B cell (primary cell): Measurements from ENCODE around the gene BLCAP. TPM values are rescaled to one million over a fixed set of nuclear protein-coding genes. Genes with fewer than 3 reads are reported as not detected.

Experiments used
- ATAC-seq: fragments of 200-7000 bp; cut with Tn5 transposase; one replicate; pipeline ENCODE4 v1.10.0; 2021; ENCODE audit warnings: low read depth, mild to moderate bottlenecking, moderate number of reproducible peaks, moderate library complexity
- CTCF ChIA-PET: fragments of 350-600 bp; sonication (Branson Sonifier 250); formaldehyde crosslinking; loops from one replicate; lab custom pipeline; 2021; ENCODE audit warnings: antibody characterized with exemption, inconsistent platforms; lab: Charles Lee
- POLR2A ChIA-PET: fragments of 350-600 bp; sonication (Branson Sonifier 250); formaldehyde crosslinking; loops from one replicate; lab custom pipeline; 2021; ENCODE audit warnings: antibody characterized with exemption; lab: Charles Lee
- DNase-seq: peaks from one replicate; pipeline ENCODE4 v3.0.0; 2013
- H2AFZ ChIP-seq: 2 replicates; pipeline ENCODE4 v1.6.1; 2012; ENCODE audit warnings: mild to moderate bottlenecking, low read depth, low read length; ENCODE audit not compliant: insufficient read depth, poor library complexity, severe bottlenecking
- H3K27ac ChIP-seq, 2 donors: 1 replicate in 1 of 2; 2 replicates in 1 of 2; pipeline ENCODE4 v1.5.1; 2012 to 2013; ENCODE audit warnings: low read length in 2 of 2, mild to moderate bottlenecking in 2 of 2, moderate library complexity in 1 of 2
- H3K27me3 ChIP-seq, 4 experiments: fragments of 200-600 bp in 1 of 4; sonication (generic) in 1 of 4; replicated peaks in 1 of 4; 1 replicate in 2 of 4; 2 replicates in 2 of 4; pipeline versions ENCODE4 v1.6.1 to v1.7.0; 2013 to 2016; ENCODE audit warnings: low read length in 3 of 4, mild to moderate bottlenecking in 2 of 4, mixed read lengths in 1 of 4, moderate library complexity in 1 of 4; ENCODE audit not compliant: insufficient read depth in 4 of 4, control insufficient read depth in 3 of 4; ENCODE audit errors: control extremely low read depth in 1 of 4
- H3K36me3 ChIP-seq, 2 experiments: replicated peaks in 1 of 2; 1 replicate in 1 of 2; 2 replicates in 1 of 2; pipeline versions ENCODE4 v1.6.1 to v1.7.1; 2013; ENCODE audit warnings: low read length in 1 of 2; ENCODE audit not compliant: insufficient read depth in 2 of 2, control insufficient read depth in 1 of 2; ENCODE audit errors: control extremely low read depth in 1 of 2, extremely low read depth in 1 of 2
- H3K4me1 ChIP-seq, 2 donors: fragments of 200-600 bp in 1 of 2; sonication (generic) in 1 of 2; 1 replicate in 1 of 2; 2 replicates in 1 of 2; pipeline versions ENCODE4 v1.5.1 to v1.6.1; 2013 to 2017; ENCODE audit warnings: low read length in 2 of 2; ENCODE audit not compliant: control insufficient read depth in 2 of 2, insufficient read depth in 2 of 2
- H3K4me2 ChIP-seq: replicated peaks from 2 replicates; pipeline ENCODE3; 2012; ENCODE audit warnings: mild to moderate bottlenecking, low read depth, low read length; ENCODE audit not compliant: poor library complexity, severe bottlenecking
- H3K4me3 ChIP-seq, 5 experiments: fragments of 200-600 bp in 1 of 5; sonication (generic) in 1 of 5; 1 replicate in 3 of 5; 2 replicates in 2 of 5; pipeline versions ENCODE4 v1.5.1 to v1.7.0; 2011 to 2016; ENCODE audit warnings: low read length in 4 of 5, mild to moderate bottlenecking in 4 of 5, low read depth in 2 of 5, control low read depth in 1 of 5, moderate library complexity in 1 of 5; ENCODE audit not compliant: insufficient read depth in 1 of 5; ENCODE audit errors: control extremely low read depth in 1 of 5, extremely low read depth in 1 of 5
- H3K79me2 ChIP-seq: fragments of 200-600 bp; sonication (generic); one replicate; pipeline ENCODE4 v1.6.0; 2016; ENCODE audit warnings: low read length; ENCODE audit not compliant: control insufficient read depth, insufficient read depth
- H3K9ac ChIP-seq: fragments of 200-600 bp; sonication (generic); 2 replicates; pipeline ENCODE4 v1.6.1; 2017; ENCODE audit warnings: mild to moderate bottlenecking, low read length, moderate library complexity
- H3K9me3 ChIP-seq, 3 donors: one replicate each; pipeline versions ENCODE4 v1.6.1 to v1.7.1; 2013; ENCODE audit warnings: low read length in 2 of 3; ENCODE audit not compliant: control insufficient read depth in 2 of 3, insufficient read depth in 1 of 3; ENCODE audit errors: control extremely low read depth in 1 of 3
- H4K20me1 ChIP-seq: 2 replicates; pipeline ENCODE4 v1.6.0; 2012; ENCODE audit warnings: mild to moderate bottlenecking, low read length; ENCODE audit not compliant: insufficient read depth, control insufficient read depth, poor library complexity, severe bottlenecking
- H3K27ac Mint-ChIP-seq: one replicate; pipeline ENCODE4 v1.8.0; 2021; ENCODE audit warnings: mixed read lengths
- H3K27me3 Mint-ChIP-seq: one replicate; pipeline ENCODE4 v1.8.0; 2021; ENCODE audit warnings: mixed read lengths
- H3K4me1 Mint-ChIP-seq: one replicate; pipeline ENCODE4 v1.8.0; 2021; ENCODE audit warnings: mixed read lengths
- H3K4me3 Mint-ChIP-seq: one replicate; pipeline ENCODE4 v1.8.0; 2021; ENCODE audit warnings: mixed read lengths
- H3K9me3 Mint-ChIP-seq: one replicate; pipeline ENCODE4 v1.8.0; 2022; ENCODE audit warnings: mixed read lengths; ENCODE audit not compliant: insufficient read depth
- CTCF ChIP-seq: fragments of 200-600 bp; IDR thresholded peaks from one replicate; pipeline ENCODE4 v1.8.0; 2022; ENCODE audit warnings: antibody characterized with exemption, mild to moderate bottlenecking
- EZH2 ChIP-seq: IDR thresholded peaks from 2 replicates; pipeline ENCODE4 v1.6.1; 2012; ENCODE audit warnings: borderline replicate concordance, low read depth, mild to moderate bottlenecking, moderate library complexity, low read length; ENCODE audit not compliant: insufficient read depth, poor library complexity, severe bottlenecking
- WGBS: methylation state at CpG from one replicate; pipeline ENCODE4 v1.1.5; 2013; ENCODE audit warnings: missing lambda C conversion rate; ENCODE audit not compliant: insufficient coverage; 5-methylcytosine and 5-hydroxymethylcytosine counted together
- intact Hi-C: fragments of 100-400 bp; cut with micrococcal nuclease; formaldehyde crosslinking; loops from one replicate; pipeline ENCODE4 v1.10.0; 2022
- polyA plus RNA-seq: library from polyadenylated mRNA; depleted of rRNA; stranded (reverse); fragments of >200 nt; gene quantifications from 2 replicates; pipeline ENCODE4 v1.2.3, GENCODE V29; 2012
- total RNA-seq, 2 donors: library from RNA; stranded (reverse); fragments of 120-200 nt in 1 of 2; gene quantifications; 1 replicate in 1 of 2; 2 replicates in 1 of 2; pipeline versions ENCODE4 v1.2.3 to v1.2.4, GENCODE V29; 2013 to 2022

BLCAP gene
- total and polyA plus RNA-seq, 2 donors (not counting 1 experiment from before 2014, with no cell fraction given): 56.2 to 188 TPM

DNA sequence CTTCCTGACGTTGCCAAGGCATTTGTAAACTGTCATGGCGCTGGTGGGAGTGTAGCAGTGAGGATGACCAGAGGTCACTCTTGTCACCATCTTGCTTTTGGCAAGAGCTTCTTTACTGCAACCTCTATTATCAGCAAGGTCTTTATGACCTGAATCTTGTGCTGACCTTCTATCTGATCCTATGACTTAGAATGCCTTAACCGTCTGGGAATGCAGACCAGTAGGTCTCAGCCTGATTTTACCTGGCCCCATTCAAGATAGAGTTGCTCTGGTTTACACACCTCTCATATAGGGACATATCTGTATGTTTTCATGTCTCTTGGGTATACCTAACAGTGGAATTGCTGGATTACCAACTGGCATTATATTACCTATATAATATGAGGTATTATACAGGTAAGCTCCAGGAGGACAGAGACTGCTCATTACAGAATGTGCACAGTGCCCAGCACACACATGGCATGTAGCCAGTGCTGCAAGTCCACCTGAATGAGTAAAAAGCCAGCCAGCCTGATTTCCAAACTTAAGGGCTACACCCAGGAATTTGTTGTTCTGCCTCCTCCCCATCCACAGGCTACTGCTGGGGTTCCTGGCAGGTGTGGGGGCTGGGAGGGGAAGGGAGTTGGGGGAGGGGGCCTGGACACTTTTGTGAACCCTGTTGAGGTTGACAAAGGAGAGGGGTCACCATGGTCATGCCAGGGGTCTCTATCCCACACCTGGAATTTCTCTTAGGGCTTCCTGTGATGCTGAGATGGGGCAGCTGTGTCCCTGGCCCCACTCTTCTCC lies 35.2 kb upstream of the BLCAP start:
- peaks cover 0 to 27% (median 13%) of the 10 kb centered on the region in 4 experiments for H3K27me3 ChIP-seq
- no peak for ATAC-seq
- DNase-seq: no peak
- ChIA-PET POLR2A (no interaction called here), CTCF (interaction anchor here (0.9 to 7.2 kb wide), 7 partner anchors 13 to 659 kb away, joined by 3 to 87 read pairs (median 15); no protein-coding TSS in a partner anchor)
- Mint-ChIP-seq H3K9me3 (no peaks in the 10 kb centered on the region), H3K27me3 (peaks cover 36% of the 10 kb centered on the region), H3K27ac (no peak overlapping the region), H3K4me1 (peaks cover under 1% of the 10 kb centered on the region), H3K4me3 (no peak overlapping the region)
- H3K4me2 ChIP-seq: no peak overlapping the region
- intact Hi-C loops: loop anchor here (10.0 kb wide), 1 partner anchor 342 kb away; the partner anchor contains the start of gene VSTM2L
- no peaks in the 10 kb centered on the region for H3K36me3 ChIP-seq
- H2AFZ ChIP-seq: no peak overlapping the region
- H3K27ac ChIP-seq: no peak overlapping the region
- no peak overlapping the region for H3K4me3 ChIP-seq
- no peaks in the 10 kb centered on the region for H3K79me2 ChIP-seq
- TF ChIP-seq EZH2: no peak
- TF ChIP-seq CTCF: no peak
- H4K20me1 ChIP-seq: no peaks in the 10 kb centered on the region
- H3K4me1 ChIP-seq: peaks cover 3 to 5% of the 10 kb centered on the region in 2 donors
- no peaks in the 10 kb centered on the region for H3K9me3 ChIP-seq
- WGBS: 100% methylated on average over 2 of the region's 3 CpGs
- H3K9ac ChIP-seq: no peak overlapping the region

DNA sequence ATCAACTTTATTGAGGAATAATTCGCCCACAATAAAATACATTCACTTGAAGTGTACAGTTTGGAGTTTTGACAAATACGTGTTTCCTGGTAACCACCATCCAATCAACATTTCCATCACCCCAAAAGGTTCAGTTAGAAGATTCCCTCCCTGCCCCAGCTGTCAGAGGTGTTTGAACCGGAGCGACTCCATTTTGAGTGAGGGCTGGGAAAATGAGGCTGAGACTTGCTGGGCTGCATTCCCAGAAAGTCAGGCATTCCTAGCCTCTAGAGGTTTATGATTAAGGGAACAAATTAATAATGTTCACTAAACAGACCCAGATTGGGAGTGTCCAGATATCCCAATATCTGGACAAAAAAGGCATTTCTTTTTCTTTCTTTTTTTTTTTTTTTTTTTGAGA lies 33.0 kb upstream of the BLCAP start:
- H3K27ac Mint-ChIP-seq: no peak overlapping the region
- DNase-seq: no peak
- Histone ChIP-seq H3K4me1 (peaks cover 3 to 5% of the 10 kb centered on the region in 2 donors), H3K9me3 (no peaks in the 10 kb centered on the region), H3K4me2 (no peak overlapping the region), H3K4me3 (no peak overlapping the region), H3K9ac (no peak overlapping the region), H4K20me1 (no peaks in the 10 kb centered on the region), H2AFZ (no peak overlapping the region), H3K27me3 (peaks cover 0 to 37% (median 13%) of the 10 kb centered on the region in 4 experiments), H3K79me2 (no peaks in the 10 kb centered on the region), H3K27ac (no peak overlapping the region), H3K36me3 (no peaks in the 10 kb centered on the region)
- WGBS: no CpG with 5 or more reads among the region's 4 CpGs
- TF ChIP-seq EZH2: no peak
- TF ChIP-seq CTCF: no peak
- POLR2A ChIA-PET: no interaction called here
- intact Hi-C loops: loop anchor here (10.0 kb wide), 1 partner anchor 344 kb away; the partner anchor contains the start of gene VSTM2L
- H3K27me3 Mint-ChIP-seq: peaks cover 43% of the 10 kb centered on the region
- CTCF ChIA-PET: no interaction called here
- no peaks in the 10 kb centered on the region for H3K9me3 Mint-ChIP-seq
- H3K4me1 Mint-ChIP-seq: no peaks in the 10 kb centered on the region
- H3K4me3 Mint-ChIP-seq: no peak overlapping the region
- ATAC-seq: no peak
